Measurements from ENCODE around the gene MROH8. TPM values are rescaled to one million over a fixed set of nuclear protein-coding genes. Genes with fewer than 3 reads are reported as not detected.
A peak's percentile ranks its signal among the peaks of the same experiment; 100 is the strongest.

MROH8 gene
- total RNA-seq = 10.5 TPM

DNA sequence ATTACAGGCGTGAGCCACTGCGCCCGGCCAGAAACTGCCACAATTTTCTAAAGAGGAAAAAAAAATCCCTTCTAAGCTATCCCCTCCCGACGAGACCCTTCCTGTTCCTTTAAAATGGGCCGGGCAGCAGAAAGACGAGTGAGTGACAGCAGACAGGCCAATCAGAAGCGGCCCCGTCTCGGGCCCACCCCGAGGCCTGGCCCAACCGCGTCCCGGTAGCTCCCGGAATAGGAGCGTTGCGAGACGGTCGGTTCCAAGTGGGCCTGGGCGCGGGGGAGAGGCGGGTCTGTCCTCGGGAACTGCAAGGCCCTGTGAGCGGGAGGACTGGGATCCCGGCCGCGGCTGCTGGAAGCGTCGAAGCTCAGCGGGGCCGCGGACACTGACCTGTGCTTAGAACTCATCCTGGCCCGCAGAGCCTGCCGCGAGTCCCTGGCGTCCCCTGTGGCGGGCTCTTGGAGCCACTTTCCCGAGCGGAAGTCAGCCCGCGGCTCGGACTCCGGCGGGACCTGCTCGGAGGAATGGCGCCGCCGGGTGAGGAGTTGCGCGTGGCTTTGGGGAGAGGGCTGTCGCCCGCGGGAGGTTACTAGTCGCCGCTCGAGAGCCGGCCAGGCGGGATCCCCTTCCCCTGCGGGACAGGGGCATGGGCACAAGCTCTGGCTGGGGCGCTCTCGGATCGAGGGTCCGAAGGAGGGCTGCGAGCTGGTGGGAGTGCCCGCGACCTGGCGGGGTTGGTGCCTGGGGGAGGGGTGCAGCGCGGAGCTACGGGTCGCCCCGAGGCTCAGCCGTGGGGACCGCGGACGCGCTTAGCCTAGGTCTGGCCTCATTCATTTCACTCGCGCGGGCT lies at the start of gene MROH8, which contains the start of gene RPN2:
Gene MROH8 (minus strand): TSS at position 710 of the 844 bp plus-strand sequence.
Gene RPN2 (plus strand): TSS at position 492 of the 844 bp plus-strand sequence. CDS start 27 bp downstream, at position 519.
- peak; percentile 99 for DNase-seq

DNA sequence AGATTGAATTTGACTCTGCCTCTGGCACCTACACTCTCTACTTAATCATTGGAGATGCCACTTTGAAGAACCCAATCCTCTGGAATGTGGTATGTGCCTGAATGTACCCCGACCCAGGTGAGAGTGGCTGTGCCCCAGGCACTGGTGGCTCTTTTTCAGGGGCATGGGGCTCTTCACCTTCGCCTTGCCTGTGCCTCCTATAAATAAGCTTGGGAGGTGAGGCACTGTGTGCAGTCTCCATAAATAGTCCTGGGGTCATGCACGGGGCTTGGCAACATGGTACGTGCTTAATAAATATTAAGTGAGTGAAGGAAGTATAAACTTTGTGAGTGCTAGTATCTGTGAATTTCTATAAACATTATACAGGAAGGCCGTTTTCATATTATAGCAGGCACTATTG lies 49.3 kb upstream of the MROH8 start:
- no peak for DNase-seq

GRCh38 chr20:37228082-37228481 lies 48.7 kb upstream of the MROH8 start:
- DNase-seq = no peak

DNA sequence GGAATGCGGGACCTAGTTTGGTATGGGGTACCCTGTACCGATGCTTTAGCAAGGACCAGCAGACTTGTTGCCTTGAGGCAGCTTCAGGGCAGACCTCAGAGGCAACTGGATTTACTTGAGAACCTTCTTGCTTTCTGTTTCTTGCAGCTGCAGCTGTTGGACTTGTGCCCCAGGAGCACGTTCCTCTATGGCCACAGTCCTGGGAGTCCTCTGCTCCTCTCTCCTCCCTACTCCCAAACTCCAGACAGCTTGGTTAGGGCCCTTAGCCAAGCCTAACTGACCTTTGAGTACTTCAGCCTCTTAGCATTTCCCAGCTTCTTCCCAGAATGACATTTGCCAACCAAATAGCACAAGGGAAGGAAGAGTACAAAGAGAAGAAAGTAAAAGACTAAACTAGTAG lies 47.5 kb upstream of the MROH8 start:
- DNase-seq = no peak

GRCh38 chr20:37225146-37225545 lies 45.8 kb upstream of the MROH8 start:
- DNase-seq = no peak

GRCh38 chr20:37223053-37223452 lies 43.7 kb upstream of the MROH8 start:
- no peak for DNase-seq

GRCh38 chr20:37222086-37222485 lies 42.7 kb upstream of the MROH8 start:
- no peak for DNase-seq

DNA sequence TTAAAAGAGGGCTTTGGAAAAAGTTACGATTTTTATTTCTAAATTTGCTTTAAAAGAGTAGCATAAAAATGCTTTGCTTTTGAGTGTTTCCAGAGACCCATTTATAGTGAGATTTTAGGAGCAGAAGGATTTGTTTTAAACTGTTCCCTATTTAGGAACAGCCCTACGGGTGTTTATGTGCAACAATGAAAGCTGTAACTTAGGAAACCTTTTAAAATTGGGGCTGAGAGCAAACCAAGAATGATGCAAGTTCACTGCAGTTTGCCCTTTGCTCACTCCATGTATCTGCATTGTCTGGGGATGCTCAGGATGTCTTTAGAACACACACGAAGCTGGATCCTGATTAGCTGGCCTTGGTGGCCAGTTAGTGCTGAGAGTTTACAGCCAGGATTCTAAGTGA lies 41.4 kb upstream of the MROH8 start:
- no peak for DNase-seq

DNA sequence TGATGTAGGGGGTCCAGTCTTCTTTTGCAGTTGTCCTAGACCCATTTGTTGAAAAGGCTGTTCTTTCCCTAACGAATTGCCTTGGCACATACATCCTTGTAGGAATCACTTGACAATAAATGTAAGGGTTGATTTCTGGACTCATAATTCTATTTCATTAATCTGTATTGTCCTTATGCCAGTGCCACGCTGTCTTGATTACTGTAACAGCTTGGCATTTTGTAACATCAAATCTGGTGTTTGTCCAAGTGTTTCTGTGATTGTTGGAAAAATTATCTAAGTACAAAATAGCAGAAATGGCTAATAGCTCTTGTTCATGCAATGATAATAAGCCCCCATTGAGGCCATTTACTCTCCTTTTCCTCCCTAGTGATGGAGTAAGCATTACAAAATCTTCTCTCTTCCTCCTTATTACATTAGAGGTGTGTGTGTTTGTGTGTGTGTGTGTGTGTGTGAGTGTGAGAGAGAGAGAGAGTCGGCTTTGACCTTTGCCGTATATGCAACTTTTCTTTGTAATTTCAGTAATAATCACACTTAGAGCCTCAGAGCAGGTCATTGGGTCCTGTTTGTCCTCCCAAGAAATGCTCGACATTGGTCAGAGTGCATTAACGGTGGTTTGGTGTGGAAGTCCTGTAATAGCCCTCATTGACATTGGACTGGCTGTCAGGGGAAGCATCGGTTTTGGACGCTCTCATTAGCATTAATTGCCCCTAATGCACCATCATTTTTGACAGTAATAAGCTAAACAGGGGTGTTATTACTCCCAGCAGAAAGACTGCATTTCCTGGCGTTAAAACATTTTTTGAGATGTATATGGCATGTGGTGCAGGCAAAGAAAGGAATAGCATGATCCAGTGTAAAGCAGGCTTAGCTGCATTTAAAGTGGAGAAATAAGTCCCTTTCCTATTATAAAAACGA lies 40.7 kb upstream of the MROH8 start:
- DNase-seq = no peak

DNA sequence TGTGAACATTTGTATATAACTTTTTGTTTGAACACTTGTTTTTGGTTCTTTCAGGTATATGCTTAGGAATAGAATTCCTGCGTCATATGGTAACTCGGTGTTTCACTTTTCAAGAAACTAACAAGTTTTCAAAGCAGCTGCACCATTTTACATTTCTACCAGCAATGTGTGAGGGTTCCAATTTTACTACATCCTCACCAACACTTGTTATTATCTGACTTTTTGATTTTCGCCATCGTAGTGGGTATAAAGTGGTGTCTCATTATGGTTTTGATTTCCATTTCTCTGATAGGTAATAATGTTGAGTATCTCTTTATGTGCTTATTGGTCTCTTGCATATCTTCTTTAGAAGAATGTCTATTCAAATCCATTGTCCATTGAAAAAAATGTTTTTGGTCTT lies 39.6 kb upstream of the MROH8 start:
- DNase-seq = no peak

GRCh38 chr20:37218441-37218840 lies 39.1 kb upstream of the MROH8 start:
- DNase-seq = no peak

GRCh38 chr20:37209661-37210314 lies 30.4 kb upstream of the MROH8 start:
- no peak for DNase-seq

GRCh38 chr20:37209193-37209592 lies 29.8 kb upstream of the MROH8 start:
- DNase-seq = no peak

DNA sequence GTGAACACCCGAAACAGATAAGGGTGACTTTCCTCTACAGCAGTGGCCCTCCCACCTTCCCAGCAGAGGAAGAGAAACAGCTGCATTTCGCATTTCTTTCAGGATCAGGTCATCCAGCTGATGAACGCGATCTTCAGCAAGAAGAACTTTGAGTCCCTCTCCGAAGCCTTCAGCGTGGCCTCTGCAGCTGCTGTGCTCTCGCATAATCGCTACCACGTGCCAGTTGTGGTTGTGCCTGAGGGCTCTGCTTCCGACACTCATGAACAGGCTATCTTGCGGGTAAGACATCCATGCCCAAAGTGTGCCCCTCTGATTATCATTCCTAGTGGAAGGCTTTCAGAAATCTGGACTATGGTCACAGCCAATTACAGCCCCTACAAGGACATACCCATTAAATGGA lies 27.8 kb upstream of the MROH8 start:
- peak; percentile 79 for DNase-seq

DNA sequence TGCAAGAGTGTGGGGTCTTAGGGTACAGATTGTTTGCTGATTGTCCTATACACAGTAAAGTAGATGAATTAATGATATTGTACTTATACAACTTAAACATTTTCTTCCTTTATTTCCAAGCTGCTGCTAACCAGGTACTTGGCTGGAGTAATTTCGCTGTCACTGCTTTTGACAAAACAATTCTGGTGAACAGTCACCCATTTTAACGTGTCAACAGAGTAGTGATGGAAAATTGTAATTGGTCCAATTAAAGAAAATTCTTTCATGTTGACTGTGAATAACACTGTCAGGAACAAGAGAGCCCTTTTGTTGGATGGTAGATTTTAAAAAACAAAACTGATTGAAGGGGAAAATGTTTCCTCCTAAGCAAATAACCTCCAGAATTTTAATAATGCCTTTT lies 26.4 kb upstream of the MROH8 start:
- DNase-seq = no peak

DNA sequence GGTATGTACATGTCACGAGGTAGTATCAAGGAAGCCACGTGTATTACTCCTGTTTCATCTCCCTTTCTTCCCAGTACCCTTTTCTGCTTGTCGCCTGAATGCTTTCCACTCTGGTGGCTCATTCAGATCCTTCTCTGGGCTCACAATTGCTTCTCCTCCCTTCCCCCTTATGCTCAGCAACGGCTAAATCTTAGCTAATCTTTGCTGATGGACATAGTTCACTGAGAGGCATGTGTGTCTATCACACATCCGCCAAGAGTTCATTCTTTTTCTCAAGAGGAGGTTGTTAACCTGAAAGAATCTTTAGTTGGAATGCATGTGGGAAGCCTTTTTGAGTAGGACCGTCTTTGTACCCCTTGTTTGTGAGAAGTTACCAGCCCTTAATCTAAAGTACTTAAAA lies 25.8 kb upstream of the MROH8 start:
- no peak for DNase-seq

GRCh38 chr20:37204056-37204455 lies 24.7 kb upstream of the MROH8 start:
- DNase-seq = no peak

- peak; percentile 66 for DNase-seq
These were observed 23.1 kb upstream of the MROH8 start for GRCh38 chr20:37202267-37202943.

- no peak for DNase-seq
These were observed 22.4 kb upstream of the MROH8 start for GRCh38 chr20:37201827-37202162.

- DNase-seq = no peak
These were observed 21.8 kb upstream of the MROH8 start for GRCh38 chr20:37200926-37201826.

DNA sequence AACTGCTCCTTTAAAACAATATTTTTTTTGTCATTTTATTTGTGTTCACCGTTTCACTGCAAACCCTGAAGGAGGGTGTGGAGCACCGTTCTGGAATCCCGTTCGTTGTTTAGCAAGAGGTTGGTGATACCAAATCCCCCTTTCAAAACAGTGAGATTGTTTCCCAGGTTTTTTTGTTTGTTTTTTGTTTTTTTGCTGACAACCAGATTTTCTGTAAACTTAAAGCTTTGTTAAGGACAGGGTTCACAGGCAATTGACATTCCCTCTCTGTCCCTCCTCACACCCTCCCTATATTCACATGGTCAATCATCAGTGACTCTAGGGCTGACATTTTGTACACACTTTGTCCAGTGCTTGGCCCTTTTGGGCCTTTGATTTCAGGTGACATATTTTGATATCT lies 21.0 kb upstream of the MROH8 start:
- DNase-seq = no peak

All from tongue (tissue), 2 donors.